ENCODE measurements around the gene CLNK.

GRCh38 chr4:10565166-10565780, 119.3 kb downstream of the CLNK start:
- TF ChIP-seq CTCF (IDR thresholded peaks at IDR 0.05), result no peak
- TF ChIP-seq POLR2A (IDR thresholded peaks at IDR 0.05), result no peak

All from lower leg skin (tissue), 3 donors.